Measurements from ENCODE around the gene RAB3GAP2.

The RAB3GAP2 gene

GRCh38 chr1:220307607-220308006 lies 35.4 kb upstream of the RAB3GAP2 start:
- Histone ChIP-seq H3K4me1 (ENCODE audit: insufficient read depth, low read length, poor library complexity, severe bottlenecking) (no peaks in the 10 kb centered on the region), H3K4me2 (ENCODE audit: low read depth, low read length, poor library complexity, severe bottlenecking) (no peak overlapping the region), H2AFZ (ENCODE audit: low read length) (no peak overlapping the region), H3K4me3 (ENCODE audit: low read length, poor library complexity, severe bottlenecking) (no peak overlapping the region), H4K20me1 (ENCODE audit: insufficient read depth, low read length, poor library complexity, severe bottlenecking) (no peaks in the 10 kb centered on the region), H3K27me3 (ENCODE audit: insufficient read depth, low read length, poor library complexity, severe bottlenecking) (no peaks in the 10 kb centered on the region), H3K9me2 (replicated peaks; ENCODE audit: low read depth, low read length) (no peaks in the 10 kb centered on the region), H3F3A (ENCODE audit: low read depth) (no peaks in the 10 kb centered on the region), H3K9me3 (ENCODE audit: insufficient read depth, low read depth, low read length) (no peaks in the 10 kb centered on the region), H3K9ac (ENCODE audit: low read depth, low read length, poor library complexity, severe bottlenecking) (no peak overlapping the region), H3K79me2 (ENCODE audit: insufficient read depth, low read length) (no peaks in the 10 kb centered on the region), H3K36me3 (ENCODE audit: insufficient read depth, low read length) (no peaks in the 10 kb centered on the region)
- TF ChIP-seq CTCF (conservative IDR thresholded peaks at IDR 0.05; ENCODE audit: low read length) (no peak), EZH2phosphoT487 (IDR thresholded peaks at IDR 0.05; ENCODE audit: borderline replicate concordance) (no peak)

- no peaks in the 10 kb centered on the region for H3K79me2 ChIP-seq (ENCODE audit: insufficient read depth, low read length)
- H3K4me3 ChIP-seq (ENCODE audit: low read length, poor library complexity, severe bottlenecking) = no peak overlapping the region
- no peaks in the 10 kb centered on the region for H3K9me3 ChIP-seq (ENCODE audit: insufficient read depth, low read depth, low read length)
- H3K4me1 ChIP-seq (ENCODE audit: insufficient read depth, low read length, poor library complexity, severe bottlenecking) = no peaks in the 10 kb centered on the region
- H4K20me1 ChIP-seq (ENCODE audit: insufficient read depth, low read length, poor library complexity, severe bottlenecking) = no peaks in the 10 kb centered on the region
- H3K9ac ChIP-seq (ENCODE audit: low read depth, low read length, poor library complexity, severe bottlenecking) = no peak overlapping the region
- no peak overlapping the region for H2AFZ ChIP-seq (ENCODE audit: low read length)
- H3K36me3 ChIP-seq (ENCODE audit: insufficient read depth, low read length) = no peaks in the 10 kb centered on the region
- no peaks in the 10 kb centered on the region for H3F3A ChIP-seq (ENCODE audit: low read depth)
- TF ChIP-seq CTCF (conservative IDR thresholded peaks at IDR 0.05; ENCODE audit: low read length) (no peak), EZH2phosphoT487 (IDR thresholded peaks at IDR 0.05; ENCODE audit: borderline replicate concordance) (no peak)
- no peaks in the 10 kb centered on the region for H3K9me2 ChIP-seq (replicated peaks; ENCODE audit: low read depth, low read length)
- no peak overlapping the region for H3K4me2 ChIP-seq (ENCODE audit: low read depth, low read length, poor library complexity, severe bottlenecking)
- H3K27me3 ChIP-seq (ENCODE audit: insufficient read depth, low read length, poor library complexity, severe bottlenecking) = no peaks in the 10 kb centered on the region
These were observed 34.1 kb upstream of the RAB3GAP2 start for GRCh38 chr1:220306339-220306738.

GRCh38 chr1:220303871-220304270 lies 31.6 kb upstream of the RAB3GAP2 start:
- Histone ChIP-seq H3F3A (ENCODE audit: low read depth) (no peaks in the 10 kb centered on the region), H2AFZ (ENCODE audit: low read length) (no peak overlapping the region), H3K27me3 (ENCODE audit: insufficient read depth, low read length, poor library complexity, severe bottlenecking) (no peaks in the 10 kb centered on the region), H3K36me3 (ENCODE audit: insufficient read depth, low read length) (no peaks in the 10 kb centered on the region), H3K9ac (ENCODE audit: low read depth, low read length, poor library complexity, severe bottlenecking) (no peak overlapping the region), H3K4me1 (ENCODE audit: insufficient read depth, low read length, poor library complexity, severe bottlenecking) (no peaks in the 10 kb centered on the region), H3K9me3 (ENCODE audit: insufficient read depth, low read depth, low read length) (no peaks in the 10 kb centered on the region), H3K9me2 (replicated peaks; ENCODE audit: low read depth, low read length) (no peaks in the 10 kb centered on the region), H3K4me3 (ENCODE audit: low read length, poor library complexity, severe bottlenecking) (no peak overlapping the region), H3K4me2 (ENCODE audit: low read depth, low read length, poor library complexity, severe bottlenecking) (no peak overlapping the region), H4K20me1 (ENCODE audit: insufficient read depth, low read length, poor library complexity, severe bottlenecking) (no peaks in the 10 kb centered on the region), H3K79me2 (ENCODE audit: insufficient read depth, low read length) (no peaks in the 10 kb centered on the region)
- no peak for TF ChIP-seq EZH2phosphoT487 (IDR thresholded peaks at IDR 0.05; ENCODE audit: borderline replicate concordance)
- no peak for TF ChIP-seq CTCF (conservative IDR thresholded peaks at IDR 0.05; ENCODE audit: low read length)
